Measurements from ENCODE around the gene ZC3H11A.

DNA sequence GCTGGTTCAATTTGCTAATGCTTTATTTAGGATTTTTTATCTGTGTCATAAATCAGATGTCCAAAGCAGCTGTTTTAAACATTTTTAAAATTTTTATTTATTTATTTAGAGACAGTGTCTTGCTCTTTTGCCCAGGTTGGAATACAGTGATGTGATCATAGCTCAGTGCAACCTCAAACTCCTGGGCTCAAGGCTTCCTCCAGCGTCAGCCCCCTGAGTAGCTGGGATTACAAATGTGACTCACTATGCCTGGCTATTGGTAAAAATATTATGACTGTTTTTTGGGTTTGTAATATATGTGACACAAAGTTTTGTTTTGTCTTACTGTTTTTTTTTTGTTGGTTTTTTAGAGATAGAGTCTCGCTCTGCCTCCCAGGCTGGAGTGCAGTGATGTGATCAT is 11.8 kb downstream of the ZC3H11A start:
- TF ChIP-seq FOXA1 (IDR thresholded peaks at IDR 0.05), result no peak
- TF ChIP-seq NFRKB (IDR thresholded peaks at IDR 0.05), result no peak
- TF ChIP-seq SP1 (IDR thresholded peaks at IDR 0.05), result no peak
- no peak for TF ChIP-seq LEF1 (IDR thresholded peaks at IDR 0.05; ENCODE audit: borderline replicate concordance)
- no peak for TF ChIP-seq SUZ12 (IDR thresholded peaks at IDR 0.05)
